HS-27A (cell line): Measurements from ENCODE around the gene FXYD3.

Experiments used
- DNase-seq: peaks from one replicate; pipeline ENCODE4 v3.0.0-alpha.2; 2012; ENCODE audit warnings: low read depth, missing footprints

FXYD3 gene

DNA sequence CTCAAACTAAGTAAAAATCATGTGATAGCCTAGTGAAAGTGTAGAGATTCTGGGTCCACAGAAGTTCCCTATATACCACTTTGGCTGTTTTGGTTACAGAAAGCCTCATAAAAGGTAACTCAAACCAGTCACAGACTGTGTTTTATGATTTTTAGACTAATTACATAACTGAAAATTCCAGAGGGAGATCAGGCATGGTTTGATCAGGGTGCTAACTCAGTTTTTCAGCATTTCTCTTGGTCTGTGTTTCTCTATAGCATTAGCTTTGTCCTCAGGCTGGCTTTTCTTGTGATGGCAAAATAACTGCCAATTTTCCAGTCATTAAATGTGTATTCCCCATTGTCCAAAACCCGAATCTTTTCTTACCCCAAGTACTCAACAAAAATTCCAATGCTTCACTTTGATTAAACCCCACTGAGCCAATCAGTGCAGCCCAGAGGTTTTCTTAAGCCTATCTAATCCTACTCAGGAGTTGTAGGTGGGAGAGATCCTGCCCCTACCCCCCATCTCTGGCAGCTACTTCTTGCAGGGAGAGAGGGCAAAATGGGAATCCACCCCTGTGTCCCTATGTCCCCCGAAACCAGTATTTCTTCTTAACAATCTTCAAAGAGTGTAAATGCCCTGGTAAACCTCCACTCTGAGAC lies 8.6 kb upstream of the FXYD3 start:
- DNase-seq: no peak

DNA sequence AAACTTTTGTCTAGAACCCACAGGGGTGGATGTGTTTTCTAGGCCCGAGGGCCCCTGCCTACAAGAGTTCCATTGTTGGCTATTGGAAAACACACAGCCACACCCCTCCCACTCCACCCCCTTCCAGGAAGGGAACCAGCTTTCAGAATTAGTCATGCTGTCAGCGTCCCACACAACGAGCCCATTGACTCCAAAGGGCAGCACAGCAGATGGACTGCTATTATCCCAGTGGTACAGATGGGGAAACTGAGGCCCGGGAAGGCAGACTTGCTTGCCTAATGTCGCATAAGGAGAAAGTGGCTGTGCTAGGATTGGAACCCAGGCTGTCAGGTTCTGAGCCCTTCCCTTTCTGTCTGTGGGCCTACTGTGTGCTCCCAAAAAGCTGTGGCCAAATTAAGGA lies 8.1 kb upstream of the FXYD3 start:
- no peak for DNase-seq

DNA sequence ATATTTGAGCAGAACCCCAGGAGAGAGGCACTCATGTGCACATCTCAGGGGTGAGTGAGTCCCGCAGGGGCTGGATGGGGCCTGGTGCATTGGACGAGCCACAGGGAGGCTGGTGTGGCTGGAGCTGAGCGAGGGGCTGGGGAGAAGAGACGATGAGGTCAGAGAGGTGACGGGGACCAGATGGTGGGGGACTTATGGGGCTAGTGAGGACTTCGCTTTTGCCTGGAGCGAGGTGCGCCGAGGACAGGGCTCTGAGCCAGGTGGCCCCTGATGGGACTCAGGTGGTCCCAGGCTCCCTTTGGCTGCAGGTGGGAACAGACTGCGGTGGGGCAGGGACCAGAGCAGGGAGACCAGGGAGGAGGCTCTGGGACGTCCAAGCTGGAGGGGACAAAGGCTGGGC lies 6.9 kb upstream of the FXYD3 start:
- DNase-seq: no peak

DNA sequence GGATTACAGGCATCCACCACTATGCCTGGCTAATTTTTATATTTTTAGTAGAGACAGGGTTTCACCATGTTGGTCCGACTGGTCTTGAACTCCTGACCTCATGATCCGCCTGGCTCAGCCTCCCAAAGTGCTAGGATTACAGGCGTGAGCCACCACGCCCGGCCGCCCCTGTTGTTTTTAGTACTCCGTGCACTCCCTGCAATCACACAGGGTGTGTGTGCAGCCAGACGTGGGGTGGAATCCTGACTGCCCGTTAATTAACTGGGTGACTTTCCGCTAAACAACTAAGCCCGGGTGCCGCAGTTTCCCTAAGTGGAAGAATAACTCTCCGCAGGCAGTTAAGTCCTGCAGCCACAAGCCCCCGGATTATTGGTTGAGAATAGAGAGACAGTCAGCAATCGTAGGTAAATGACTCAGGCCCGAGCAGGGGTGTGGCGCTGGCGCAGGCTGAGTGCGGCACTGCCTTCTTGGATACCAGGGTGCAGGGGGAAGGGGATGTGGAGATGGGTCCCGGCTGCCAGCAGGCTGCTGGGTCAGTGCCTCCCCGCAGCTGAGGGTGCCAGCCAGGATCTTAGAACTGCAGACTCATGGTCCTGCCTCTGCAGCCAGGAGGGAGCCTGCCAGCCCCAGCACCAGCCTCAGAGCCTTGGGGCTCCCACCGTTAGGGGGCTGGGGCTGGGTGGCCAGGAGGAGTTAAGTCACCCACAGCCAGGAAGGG lies 6.1 kb upstream of the FXYD3 start:
- DNase-seq: no peak

DNA sequence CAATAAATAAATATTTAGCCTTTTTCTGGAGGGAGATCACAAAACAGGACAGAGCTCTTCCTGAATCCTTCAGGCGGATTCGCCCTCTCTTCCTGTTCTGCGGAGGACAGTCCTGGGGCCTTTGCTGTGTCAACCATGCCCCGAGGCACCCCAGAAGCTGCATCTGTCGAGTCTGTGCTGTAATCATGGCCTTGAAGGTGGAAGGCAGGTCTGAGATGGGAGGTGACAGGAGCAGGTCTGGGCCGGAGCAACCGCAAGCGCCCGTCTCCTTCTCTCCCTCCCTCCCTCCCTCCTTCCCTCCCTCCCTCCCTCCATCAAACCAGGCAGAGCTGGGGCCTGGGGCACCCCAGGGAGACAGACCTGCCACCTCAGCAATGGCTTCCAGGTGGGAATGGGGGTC lies 4.6 kb upstream of the FXYD3 start:
- no peak for DNase-seq

DNA sequence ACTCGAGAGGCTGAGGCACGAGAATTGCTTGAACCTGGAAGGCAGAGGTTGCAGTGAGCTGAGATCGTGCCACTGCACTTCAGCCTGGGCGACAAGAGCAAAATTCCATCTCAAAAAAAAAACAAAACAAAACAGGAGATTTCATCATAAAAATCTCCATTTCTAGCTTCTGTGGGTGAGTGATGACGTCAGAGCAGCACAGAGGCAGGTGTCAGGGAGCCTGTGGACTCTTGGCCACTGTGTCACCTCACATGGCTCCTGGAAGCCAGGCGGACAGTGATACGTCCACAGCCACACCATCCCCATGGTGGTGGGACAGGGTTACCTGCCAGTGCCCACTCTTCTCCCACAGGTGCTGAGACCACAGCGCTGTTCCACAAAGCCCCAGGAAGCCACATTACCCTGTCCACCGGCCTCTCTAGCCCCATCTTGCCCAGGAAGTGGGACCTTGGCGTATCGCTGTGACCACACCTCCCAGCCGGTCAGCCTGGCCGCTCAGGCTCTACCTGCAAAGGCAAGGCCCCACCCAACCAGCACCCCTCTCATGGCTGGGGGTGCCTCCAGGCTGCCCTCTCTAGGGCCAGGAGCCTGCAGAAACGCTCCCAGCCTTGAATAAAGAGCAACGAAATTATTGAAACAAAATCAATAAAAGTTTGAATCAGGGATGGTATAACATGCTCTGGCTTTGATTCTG lies 2.5 kb upstream of the FXYD3 start:
- no peak for DNase-seq

DNA sequence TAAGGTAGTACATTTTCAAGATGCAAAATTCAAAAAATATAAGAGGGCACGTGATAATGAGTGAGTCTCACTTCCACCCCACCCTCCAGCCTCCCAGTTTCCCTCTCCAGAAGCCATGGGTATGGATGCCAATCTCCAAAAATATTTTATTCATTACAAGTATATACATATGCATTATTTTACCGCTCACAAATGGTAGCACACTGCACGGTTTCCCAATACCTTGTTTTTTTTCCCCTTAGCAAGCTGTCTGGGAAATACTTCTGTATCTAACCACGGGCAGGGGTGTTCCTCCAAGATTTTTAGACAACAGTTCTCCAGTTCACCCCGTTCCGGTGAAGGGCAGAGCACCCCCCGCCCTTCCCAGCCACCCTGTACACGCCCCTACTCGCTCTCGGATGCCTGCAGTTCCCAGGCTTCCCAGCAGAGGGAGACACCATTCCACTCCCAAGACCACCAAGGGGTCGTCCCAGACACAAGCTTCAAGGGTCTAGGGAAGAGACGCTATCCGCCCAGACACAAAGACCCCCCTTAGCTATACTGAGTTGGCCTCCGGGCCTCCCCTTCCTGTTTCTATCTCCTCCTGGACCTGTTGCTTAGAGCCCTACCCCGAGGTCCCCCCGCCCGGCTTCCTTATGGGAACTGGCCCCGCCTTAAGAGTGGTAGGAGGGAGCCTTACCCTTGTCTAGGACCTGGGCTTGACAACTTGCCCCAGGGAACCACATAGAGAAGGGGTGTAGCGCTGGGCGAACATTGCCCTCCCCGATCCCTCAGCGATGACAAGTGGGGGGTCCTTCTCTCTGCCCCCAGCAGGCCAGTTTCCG lies 1.1 kb upstream of the FXYD3 start:
- peak; percentile 62 for DNase-seq

DNA sequence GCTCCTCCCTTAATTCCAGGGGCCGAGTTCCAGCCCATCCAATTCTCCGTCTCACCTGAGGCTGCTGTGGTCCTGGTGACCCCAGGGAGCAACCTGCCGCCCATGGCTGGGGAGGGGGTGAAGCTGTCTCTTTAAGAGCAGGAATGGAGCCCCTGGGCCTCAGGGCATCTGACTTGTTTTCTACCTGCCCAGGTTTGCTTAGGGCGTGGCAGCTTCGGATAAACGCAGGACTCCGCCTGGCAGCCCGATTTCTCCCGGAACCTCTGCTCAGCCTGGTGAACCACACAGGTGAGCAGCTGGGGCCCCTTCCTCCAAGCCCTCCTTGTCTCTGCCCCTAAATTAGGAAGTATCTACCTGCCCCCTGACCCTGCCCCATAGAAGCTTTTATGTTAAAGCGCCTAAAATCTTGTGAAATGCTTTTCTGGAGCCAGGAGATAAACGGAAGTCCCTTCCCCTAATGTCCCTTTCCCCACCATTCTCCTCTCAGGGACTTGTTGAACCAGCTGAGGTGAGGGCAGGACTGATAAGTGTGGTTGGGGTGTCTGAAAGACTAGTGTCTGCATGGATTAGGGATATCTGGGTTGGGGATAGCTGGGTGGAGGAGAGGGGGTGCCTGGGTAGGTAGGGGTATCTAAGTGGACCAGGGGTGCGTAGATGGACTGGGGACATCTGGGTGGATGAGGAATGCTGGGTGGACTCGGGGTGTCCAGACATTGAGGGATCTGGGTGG lies 614 bp downstream of the FXYD3 start:
- DNase-seq: no peak

DNA sequence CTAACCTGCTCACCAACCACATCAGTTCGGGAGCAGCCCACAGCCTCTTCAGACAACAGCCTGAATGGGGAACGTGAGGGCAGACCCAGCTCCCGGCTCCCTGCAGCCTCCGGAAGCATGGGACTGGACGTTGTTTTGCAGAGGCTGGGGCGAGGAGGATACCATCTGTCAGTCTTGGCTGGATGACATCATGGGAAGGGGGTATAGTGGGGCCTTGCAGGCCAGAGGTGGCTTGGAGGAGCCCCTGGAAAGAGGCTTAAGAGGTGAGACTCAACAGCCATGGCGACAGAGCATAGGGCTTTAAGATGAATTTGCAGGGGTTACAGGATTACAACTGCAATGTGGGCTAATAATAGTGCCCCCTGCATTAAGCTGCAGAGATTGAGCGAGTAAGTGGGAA lies 1.5 kb downstream of the FXYD3 start:
- no peak for DNase-seq

DNA sequence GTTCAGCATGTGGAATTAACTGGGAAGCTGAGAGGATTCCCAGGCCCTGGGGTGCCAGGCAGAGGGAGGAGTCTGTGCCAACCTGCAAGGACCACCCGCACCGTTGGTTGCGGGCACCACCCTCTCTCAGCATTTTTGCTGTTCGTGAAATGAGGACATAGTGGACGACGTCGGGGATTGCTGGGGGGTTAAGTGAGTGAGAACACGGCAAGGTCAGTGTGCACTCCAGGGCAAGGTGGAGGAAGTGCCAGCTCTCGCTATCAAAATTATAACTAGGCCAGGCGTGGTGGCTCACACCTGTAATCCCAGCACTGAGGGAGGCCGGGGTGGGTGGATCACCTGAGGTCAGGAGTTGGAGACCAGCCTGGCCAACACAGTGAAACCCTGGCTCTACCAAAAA lies 2.2 kb downstream of the FXYD3 start:
- DNase-seq: no peak

DNA sequence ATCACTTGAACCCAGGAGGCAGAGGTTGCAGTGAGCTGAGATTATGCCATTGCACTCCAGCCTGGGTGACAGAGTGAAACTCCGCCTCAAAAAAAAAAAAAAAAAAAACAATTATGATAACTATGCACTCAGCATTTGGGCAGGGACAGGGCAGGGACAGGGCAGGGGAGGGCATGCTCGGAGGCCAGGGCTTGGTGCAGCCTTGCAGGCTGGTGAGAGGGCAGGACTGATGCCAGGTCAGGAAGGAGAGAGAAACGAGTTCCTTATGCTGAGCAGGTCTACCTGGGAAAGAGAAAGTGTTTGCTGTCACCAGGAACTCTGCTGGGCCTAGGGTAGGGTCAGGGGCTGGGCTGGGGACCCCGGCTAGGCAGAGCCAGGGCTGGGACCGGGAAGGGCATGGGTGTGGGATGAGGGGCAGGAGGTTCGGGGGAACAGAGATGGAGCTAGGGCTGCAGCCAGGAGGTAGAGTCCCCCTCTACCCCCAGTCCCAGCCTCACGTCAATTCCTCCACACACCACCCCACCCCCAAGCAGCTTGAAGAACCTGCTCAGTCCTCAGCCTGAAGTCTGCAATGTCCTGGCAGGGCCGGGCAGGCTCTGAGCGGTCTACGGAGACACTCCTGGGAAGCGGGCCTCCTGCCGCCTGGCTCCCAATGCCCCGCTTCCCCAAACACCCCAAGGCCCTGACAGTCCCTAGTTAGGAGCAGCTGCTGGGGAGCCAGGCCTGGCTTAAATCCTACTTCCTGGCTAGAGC lies 2.8 kb downstream of the FXYD3 start:
- no peak for DNase-seq

DNA sequence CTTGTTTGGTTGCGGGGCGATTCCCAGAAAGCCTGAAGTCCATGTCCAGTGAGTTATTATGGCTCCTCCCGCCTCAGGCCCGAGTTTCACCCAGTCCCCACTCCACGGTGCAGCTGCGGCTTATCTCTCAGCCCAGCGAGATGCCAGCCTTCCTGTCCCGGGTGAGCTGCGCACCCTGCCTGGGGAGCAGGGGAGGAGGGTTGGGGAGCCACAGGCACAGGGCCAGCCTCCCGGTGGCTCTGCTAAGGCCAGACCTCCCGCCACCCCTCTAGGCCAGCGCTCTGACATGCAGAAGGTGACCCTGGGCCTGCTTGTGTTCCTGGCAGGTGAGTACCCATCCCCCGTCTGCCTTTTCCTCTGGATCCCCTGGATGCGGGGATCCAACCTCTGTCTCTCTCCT lies 3.5 kb downstream of the FXYD3 start:
- no peak for DNase-seq

DNA sequence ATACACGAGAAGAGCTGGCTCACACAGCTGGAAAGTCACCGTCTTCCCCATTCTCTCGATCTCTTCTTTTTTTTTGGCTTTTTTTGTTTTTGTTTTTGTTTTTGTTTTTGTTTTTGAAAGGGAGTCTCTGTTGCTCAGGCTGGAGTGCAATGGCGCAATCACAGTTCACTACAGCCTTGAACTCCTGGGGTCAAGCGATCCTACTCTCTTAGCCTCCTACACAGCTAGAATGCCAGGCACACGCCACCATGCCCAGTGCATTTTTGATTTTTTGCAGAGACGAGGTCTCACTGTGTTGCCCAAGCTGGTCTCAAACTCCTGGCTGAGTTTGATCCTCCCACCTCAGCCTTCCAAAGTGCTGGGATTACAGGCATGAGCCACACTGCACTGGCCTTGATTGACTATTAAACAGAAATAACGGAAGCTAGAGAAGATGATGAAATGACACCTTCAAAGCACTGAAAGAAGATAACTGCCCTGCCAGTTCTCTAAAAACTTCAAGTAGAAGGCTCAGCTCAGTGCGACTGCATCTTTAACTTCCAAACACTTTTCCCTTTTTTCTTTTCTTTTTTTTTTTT lies 4.0 kb downstream of the FXYD3 start:
- no peak for DNase-seq

DNA sequence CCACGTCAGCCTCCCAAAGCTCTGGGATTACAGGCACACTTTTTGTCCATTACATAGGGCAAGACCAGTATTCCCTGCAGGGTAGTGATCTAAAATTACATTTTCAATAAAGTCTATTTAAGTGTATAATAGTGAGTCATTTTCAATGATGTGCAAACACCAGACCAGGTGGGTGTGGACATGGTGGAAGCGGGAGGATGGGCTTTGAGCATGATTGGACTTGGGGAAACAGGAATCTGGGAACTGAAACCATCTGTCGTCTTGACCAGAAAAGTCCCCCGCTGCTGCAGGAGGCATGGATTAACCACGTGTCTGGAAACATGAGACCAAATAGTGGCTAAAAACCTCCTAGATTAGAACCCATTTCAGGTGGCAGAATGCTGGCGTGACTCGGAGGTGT lies 4.9 kb downstream of the FXYD3 start:
- DNase-seq: no peak

DNA sequence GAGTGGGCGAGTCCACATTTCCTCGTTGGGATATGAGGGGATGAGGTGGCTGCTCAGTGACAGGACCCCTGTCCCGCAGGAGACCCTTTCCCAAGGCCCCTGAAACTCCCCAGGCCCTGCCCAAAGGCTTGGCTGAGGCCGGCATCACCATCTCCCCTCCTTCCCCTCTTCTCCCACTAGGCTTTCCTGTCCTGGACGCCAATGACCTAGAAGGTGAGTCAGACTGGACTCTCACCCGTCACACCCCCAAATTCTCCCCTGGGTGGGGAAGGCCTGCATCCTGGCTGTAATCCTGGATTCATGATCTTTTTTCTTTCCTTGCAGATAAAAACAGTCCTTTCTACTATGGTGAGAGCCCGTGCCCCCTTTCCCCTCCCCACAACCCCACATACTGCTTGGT lies 5.3 kb downstream of the FXYD3 start:
- no peak for DNase-seq

DNA sequence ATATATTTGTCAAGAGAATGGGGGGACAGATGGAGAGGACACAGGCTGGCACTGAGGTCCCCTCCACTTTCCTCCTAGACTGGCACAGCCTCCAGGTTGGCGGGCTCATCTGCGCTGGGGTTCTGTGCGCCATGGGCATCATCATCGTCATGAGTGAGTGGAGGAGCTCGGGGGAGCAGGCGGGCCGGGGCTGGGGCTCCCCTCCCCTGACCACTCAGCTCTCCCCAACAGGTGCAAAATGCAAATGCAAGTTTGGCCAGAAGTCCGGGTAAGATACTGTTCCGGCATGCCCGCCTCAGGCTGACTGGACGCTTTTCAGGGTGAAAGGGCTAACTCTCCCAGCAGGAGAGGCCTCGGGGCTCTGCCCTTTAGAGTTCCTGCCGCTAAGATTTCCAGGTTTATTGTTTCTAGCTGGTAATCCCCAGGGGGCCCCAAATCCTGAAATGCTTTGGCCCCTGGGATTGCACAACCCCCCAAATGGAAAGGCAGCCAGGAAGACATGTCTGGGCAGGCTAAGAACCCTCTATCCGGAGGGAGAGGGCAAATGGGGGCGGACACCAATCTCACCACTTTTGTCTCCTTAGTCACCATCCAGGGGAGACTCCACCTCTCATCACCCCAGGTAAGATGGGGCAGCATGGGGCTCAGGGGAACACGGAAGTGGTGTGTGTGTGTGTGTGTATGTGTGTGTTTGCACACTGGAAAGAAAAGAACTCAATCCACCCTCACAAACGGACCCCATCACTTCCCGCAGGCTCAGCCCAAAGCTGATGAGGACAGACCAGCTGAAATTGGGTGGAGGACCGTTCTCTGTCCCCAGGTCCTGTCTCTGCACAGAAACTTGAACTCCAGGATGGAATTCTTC lies 7.3 kb downstream of the FXYD3 start:
- DNase-seq: no peak

DNA sequence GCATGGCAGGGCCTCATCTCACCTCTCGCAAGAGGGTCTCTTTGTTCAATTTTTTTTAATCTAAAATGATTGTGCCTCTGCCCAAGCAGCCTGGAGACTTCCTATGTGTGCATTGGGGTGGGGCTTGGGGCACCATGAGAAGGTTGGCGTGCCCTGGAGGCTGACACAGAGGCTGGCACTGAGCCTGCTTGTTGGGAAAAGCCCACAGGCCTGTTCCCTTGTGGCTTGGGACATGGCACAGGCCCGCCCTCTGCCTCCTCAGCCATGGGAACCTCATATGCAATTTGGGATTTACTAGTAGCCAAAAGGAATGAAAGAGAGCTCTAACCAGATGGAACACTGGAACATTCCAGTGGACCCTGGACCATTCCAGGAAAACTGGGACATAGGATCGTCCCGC lies 8.0 kb downstream of the FXYD3 start:
- peak; percentile 57 for DNase-seq

DNA sequence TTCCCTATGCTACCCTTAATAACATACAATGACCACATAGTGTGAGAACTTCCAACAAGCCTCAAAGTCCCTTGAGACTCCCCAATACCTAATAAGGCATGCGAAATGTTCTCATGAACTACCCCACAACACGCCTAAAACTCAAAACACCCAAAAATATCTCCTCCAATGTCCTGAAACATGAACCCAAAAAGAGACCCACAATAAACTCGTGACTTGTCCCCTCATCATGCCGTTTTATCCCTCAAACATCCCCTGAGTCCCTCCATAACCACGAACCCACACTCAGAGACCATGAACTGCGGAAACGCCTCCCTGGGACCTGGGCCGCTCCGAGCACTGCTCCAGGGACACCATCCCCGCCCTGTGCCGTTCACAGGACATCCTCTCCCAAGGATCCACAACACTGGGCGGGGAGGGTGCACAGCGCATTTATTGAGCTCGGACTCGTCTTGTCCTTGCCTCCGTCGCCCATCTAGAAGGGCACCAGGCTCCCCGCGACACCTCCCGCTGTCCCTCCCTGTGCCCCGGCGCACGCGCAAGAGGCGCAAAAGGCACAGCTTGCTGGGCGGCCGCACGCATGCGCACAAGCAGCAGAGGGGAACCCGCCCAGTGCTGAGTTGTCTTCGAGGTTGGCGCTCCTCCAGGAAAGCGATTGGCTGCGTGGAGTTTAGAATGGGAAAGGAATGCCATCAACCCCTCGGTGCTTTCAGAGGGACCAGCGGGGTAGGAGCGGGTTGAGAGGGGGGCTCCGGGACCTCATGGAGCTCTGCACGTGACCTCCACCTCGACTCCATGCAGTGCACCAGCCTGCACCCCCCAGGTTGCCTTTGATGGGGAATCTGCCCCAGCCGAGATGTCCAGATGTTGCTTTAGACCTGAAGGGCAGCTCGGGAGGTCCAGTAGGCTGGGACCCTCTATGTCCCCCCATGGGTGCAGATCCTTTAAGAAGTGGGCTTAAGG lies 8.8 kb downstream of the FXYD3 start:
- peak; percentile 97 for DNase-seq

DNA sequence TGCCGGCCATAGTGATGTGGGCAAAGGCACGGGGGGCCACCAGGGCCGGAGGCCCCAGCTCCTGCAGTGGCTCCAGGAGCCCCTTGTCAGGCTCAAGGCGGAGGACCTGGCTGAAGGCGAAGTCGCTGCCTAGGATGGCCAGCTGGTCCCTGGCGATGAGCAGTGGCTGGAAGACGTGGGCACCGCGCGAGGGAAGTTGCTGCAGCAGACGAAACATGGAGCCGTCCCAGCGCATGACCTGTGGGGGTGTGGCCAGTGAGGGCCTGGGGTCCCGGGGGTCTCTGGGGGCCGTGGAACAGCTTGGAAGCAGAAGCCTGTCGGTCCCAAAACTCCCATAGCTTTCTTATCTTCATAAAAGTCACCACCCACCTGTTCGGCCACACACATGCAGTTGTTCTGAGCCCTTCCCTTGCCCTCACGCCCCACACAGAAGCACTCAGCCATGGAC lies 9.7 kb downstream of the FXYD3 start:
- DNase-seq: no peak
